Lower leg skin (tissue), 3 donors: ENCODE measurements around the gene SLC27A2.

Source experiments
- CTCF ChIP-seq, 3 donors: fragments of 450-650 bp; IDR thresholded peaks; one replicate each; pipeline ENCODE4 v1.5.1; 2016; ENCODE audit warnings: antibody characterized with exemption in 3 of 3, mild to moderate bottlenecking in 3 of 3, moderate library complexity in 2 of 3
- POLR2A ChIP-seq, 2 donors: fragments of 450-650 bp; IDR thresholded peaks; one replicate each; pipeline ENCODE4 v1.6.1; 2016 to 2017; ENCODE audit warnings: antibody characterized with exemption in 2 of 2, mild to moderate bottlenecking in 1 of 2, moderate library complexity in 1 of 2

- TF ChIP-seq CTCF (IDR thresholded peaks at IDR 0.05): no peak
- no peak for TF ChIP-seq POLR2A (IDR thresholded peaks at IDR 0.05)
Observed at GRCh38 chr15:50280271-50280670, 98.3 kb downstream of the SLC27A2 start.
